Measurements from ENCODE around the gene CDH13. TPM values are rescaled to one million over a fixed set of nuclear protein-coding genes. Genes with fewer than 3 reads are reported as not detected.
A peak's percentile ranks its signal among the peaks of the same experiment; 100 is the strongest.

CDH13 gene
- total RNA-seq, 1 experiment from 2014 or later: not detected

DNA sequence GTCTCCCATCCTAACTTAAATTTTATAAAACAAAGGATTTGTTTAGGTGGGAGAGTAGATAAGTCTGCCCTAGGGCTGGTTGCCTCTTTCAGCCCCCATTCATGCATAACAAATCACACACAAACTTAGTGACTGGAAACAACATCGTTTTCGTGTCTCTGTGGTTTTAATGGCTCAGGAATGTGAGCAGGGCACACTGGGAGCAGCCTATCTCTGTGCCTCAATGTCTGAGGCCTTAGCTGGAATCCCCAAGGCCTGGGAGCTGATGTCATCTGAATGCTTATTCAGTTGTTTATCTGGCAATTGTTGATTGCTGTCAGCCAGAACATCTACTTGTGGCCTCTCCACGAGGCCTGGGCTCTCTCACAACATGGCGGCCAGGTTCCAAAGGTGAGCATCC, 1079.1 kb downstream of the CDH13 start:
- in situ Hi-C loops (cut with HindIII; ENCODE audit: low pct_unique_long_range_greater_than_20kb, low sequenced_read_pairs): no loop called here
- no peak for DNase-seq (ENCODE audit: low read depth, low spot score)

GRCh38 chr16:83706394-83706793, 1079.6 kb downstream of the CDH13 start:
- no peak for DNase-seq (ENCODE audit: low read depth, low spot score)
- in situ Hi-C loops (cut with HindIII; ENCODE audit: low pct_unique_long_range_greater_than_20kb, low sequenced_read_pairs): no loop called here

- in situ Hi-C loops (cut with HindIII; ENCODE audit: low pct_unique_long_range_greater_than_20kb, low sequenced_read_pairs): no loop called here
- no peak for DNase-seq (ENCODE audit: low read depth, low spot score)
Measured at GRCh38 chr16:83711069-83711468, 1084.3 kb downstream of the CDH13 start.

DNA sequence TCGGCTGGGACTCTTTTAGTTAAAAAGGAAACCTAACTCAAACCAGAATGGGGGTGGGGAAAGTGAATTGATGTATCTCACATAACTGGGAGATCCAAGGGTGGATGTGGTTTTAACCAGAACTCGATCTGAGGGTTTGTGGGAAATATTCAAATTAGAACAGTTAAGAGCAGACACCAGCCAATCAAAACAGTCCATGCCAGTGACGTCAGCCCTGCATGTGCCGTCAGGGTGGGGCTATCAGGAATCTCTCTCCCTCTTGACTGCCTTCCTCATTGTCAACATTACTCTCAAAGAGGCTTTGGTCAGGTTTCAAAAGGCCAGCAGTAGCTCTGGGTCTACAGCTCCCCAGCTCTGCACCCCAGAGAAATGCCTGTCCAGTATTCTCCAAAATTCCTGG, 1086.8 kb downstream of the CDH13 start:
- peak; percentile 11 for DNase-seq (ENCODE audit: low read depth, low spot score)
- in situ Hi-C loops (cut with HindIII; ENCODE audit: low pct_unique_long_range_greater_than_20kb, low sequenced_read_pairs): no loop called here

- in situ Hi-C loops (cut with HindIII; ENCODE audit: low pct_unique_long_range_greater_than_20kb, low sequenced_read_pairs): no loop called here
Measured at GRCh38 chr16:83714286-83714685, 1087.5 kb downstream of the CDH13 start.

DNA sequence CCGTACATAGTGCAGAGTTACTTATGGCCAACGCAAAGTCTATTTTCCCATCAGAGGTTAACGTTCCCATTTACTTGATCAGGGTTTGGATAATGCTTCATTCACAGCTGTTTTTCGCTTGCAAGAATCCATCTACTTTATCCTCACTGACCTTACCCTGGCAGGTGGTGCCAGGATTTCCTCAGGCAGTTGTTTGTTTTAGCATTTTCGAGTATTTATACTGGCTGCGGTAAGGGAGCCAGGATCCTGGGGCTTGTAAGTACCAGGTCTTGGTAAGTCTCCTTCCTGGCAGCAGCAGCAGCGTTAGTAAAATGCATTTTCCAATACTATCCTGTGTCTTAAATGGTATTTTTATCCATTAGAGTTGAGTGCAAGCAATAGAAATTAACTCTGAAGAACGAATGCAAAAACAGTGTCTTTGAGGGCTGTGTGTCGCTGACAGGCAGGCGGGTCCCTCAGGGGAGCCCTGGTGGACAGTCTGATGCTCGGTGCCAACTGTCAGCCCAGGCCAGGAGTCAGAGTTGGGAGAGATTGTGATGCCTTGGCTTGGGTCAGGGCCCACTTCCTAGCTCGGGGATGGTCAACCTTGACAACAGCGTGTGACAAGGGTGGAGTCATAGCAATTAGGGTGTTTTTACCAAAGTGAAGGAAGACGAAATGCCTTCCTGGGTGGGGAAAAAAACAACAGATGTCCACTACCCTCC, 1088.6 kb downstream of the CDH13 start:
- in situ Hi-C loops (cut with HindIII; ENCODE audit: low pct_unique_long_range_greater_than_20kb, low sequenced_read_pairs): no loop called here
- no peak for DNase-seq (ENCODE audit: low read depth, low spot score)

More at GRCh38 chr16:83714286-83714685, 1087.5 kb downstream of the CDH13 start:
- peak; percentile 3 for DNase-seq (ENCODE audit: low read depth, low spot score)

GRCh38 chr16:83717308-83717707, 1090.5 kb downstream of the CDH13 start:
- in situ Hi-C loops (cut with HindIII; ENCODE audit: low pct_unique_long_range_greater_than_20kb, low sequenced_read_pairs): no loop called here
- DNase-seq (ENCODE audit: low read depth, low spot score): peak; percentile 12

DNA sequence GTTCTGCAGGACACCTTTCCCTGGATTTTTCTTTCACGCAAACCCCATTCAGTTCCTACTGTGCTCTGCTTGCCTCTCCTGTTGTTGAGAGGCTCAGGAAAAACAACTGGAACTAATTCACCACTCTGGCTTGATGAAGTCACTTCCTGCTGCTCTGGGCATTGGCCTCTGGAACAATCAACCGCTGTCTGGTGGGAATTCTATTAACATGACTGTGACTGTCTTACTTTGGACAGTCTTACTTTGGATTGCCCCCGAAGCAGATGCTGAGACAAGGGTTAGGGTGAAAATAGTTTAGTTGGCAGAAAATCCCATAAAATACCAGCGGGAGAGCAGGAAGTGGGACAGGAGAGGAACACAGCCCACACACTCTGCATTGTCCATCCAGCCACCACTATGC, 1091.0 kb downstream of the CDH13 start:
- peak; percentile 65 for DNase-seq (ENCODE audit: low read depth, low spot score)

DNA sequence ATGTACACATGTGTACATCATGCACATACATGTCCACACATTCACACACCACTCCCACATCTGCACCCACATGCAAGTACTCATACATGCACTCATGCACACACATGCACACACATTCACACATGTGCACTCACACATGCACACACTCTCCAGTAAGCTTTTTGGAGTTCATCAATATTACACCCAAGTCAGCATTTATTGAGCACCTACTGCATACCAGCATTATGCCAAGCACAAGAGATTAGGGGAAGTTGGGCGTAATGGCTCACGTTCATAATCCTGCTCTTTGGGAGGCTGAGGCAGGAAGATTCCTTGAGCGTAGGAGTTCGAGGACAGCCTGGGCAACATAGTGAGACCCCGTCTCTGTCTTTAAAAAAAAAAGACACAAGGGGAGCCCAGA, 1093.4 kb downstream of the CDH13 start:
- in situ Hi-C loops (cut with HindIII; ENCODE audit: low pct_unique_long_range_greater_than_20kb, low sequenced_read_pairs): no loop called here
- DNase-seq (ENCODE audit: low read depth, low spot score): no peak

More for the DNA sequence above, 1091.0 kb downstream of the CDH13 start:
- in situ Hi-C loops (cut with HindIII; ENCODE audit: low pct_unique_long_range_greater_than_20kb, low sequenced_read_pairs): no loop called here

GRCh38 chr16:83720981-83721380, 1094.2 kb downstream of the CDH13 start:
- DNase-seq (ENCODE audit: low read depth, low spot score): no peak
- in situ Hi-C loops (cut with HindIII; ENCODE audit: low pct_unique_long_range_greater_than_20kb, low sequenced_read_pairs): no loop called here

DNA sequence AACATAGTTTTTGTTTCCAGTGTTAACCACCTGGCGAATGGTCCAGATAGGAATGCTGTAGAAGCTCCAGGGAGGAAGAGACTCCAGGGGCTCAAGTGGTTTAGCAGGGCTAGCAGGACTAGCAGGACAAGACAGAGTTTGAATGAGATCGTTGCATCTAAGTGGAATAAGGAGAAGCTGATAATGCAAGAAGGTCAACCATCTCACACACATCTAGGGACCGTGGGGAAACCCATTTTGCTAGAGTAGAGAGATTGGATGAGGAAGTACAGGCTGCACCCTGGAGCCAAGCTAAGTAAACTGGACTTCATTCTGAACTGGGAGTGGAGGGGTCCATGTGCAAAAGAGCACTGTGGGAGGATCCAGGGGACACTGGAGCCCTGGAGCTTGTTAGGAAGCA, 1094.9 kb downstream of the CDH13 start:
- in situ Hi-C loops (cut with HindIII; ENCODE audit: low pct_unique_long_range_greater_than_20kb, low sequenced_read_pairs): no loop called here
- no peak for DNase-seq (ENCODE audit: low read depth, low spot score)

DNA sequence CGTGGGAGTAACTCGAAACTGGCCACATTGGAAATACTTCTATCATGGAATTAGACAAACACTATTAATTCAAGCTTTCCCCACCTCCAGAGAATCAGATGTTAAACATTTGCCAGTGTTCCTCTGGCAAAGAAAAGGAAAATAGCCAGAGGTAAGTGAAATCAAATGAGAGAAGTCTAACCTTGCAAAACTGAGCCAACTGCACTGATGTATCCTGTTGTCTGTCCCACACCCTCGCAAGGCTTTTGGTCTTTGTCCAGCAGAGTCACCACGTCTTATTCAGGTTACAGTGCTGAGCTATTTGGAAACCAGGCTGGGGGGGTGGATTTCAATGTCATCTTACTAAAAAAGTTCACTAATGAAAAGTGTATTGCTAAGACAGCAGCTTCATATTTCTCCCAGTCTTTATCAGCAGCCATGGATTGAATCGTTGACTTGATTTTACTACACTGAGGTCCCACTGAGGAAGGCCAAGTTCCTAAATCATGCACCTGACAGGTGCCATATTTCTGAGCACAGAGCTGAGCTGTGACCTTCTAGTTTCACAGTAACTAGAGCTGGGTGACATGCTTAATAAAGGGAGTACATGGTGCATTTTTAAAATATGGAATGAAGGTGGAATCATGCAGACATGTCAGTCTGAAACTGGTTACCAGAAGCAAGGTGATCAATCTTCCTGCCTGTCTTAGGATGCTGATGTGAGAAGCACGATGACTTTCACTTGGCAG, 1095.9 kb downstream of the CDH13 start:
- no peak for DNase-seq (ENCODE audit: low read depth, low spot score)
- in situ Hi-C loops (cut with HindIII; ENCODE audit: low pct_unique_long_range_greater_than_20kb, low sequenced_read_pairs): no loop called here

DNA sequence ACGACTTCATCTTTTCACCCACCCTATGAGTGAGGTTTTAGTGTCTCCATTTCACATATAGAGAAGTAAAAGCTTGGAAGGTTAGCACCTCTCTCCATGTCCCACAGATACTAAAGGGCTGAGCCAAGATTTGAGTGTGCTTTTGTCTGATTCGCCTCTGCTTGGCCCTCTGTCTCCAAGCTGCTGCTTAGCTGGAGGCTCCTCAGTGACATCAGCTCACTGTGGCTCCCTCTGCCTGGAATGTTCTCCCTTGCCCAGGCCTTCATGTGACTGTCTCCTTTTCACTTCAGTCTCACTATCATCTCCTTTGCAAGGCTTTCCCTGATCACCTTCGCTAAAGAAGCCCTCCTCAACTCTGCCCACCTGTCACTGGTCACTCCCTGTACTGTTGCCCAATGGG, 1096.5 kb downstream of the CDH13 start:
- DNase-seq (ENCODE audit: low read depth, low spot score): no peak
- in situ Hi-C loops (cut with HindIII; ENCODE audit: low pct_unique_long_range_greater_than_20kb, low sequenced_read_pairs): no loop called here

DNA sequence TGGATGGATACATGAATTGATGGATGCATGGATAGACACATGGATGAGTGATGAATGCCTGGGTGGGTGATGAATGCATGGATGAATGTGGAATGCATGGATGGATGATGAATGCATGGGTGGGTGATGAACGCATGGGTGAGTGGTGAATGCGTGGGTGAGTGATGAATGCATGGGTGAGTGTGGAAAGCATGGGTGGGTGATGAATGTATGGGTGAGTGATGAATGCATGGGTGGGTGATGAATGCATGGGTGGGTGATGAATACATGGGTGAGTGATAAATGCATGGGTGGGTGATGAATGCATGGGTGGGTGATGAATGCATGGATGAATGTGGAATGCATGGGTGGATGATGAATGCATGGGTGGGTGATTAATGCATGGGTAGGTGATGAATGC, 1097.1 kb downstream of the CDH13 start:
- in situ Hi-C loops (cut with HindIII; ENCODE audit: low pct_unique_long_range_greater_than_20kb, low sequenced_read_pairs): no loop called here
- DNase-seq (ENCODE audit: low read depth, low spot score): no peak

GRCh38 chr16:83724585-83724984, 1097.8 kb downstream of the CDH13 start:
- in situ Hi-C loops (cut with HindIII; ENCODE audit: low pct_unique_long_range_greater_than_20kb, low sequenced_read_pairs): no loop called here
- no peak for DNase-seq (ENCODE audit: low read depth, low spot score)

- no peak for DNase-seq (ENCODE audit: low read depth, low spot score)
- in situ Hi-C loops (cut with HindIII; ENCODE audit: low pct_unique_long_range_greater_than_20kb, low sequenced_read_pairs): no loop called here
Measured at GRCh38 chr16:83725313-83725712, 1098.5 kb downstream of the CDH13 start.

DNA sequence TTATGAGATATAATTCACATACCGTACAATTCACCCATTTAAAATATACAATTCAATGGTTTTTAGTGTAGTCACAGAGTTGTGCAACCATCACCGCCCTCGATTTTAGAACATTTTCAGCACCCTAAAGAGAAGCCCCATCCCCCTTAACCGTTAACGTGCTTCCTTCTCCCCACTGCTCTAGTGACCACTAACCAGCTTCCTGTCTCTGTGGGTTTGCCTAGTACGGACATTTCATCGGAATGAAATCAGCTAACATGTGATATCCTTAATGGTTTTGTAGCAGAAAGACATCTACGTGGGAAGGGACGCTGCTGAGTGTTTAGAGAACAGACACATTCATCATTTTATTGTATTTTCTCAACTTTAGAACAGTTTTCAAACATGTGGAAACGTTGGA, 1100.2 kb downstream of the CDH13 start:
- peak; percentile 18 for DNase-seq (ENCODE audit: low read depth, low spot score)

GRCh38 chr16:83727751-83728352, 1101.1 kb downstream of the CDH13 start:
- DNase-seq (ENCODE audit: low read depth, low spot score): no peak
- in situ Hi-C loops (cut with HindIII; ENCODE audit: low pct_unique_long_range_greater_than_20kb, low sequenced_read_pairs): no loop called here

More for the DNA sequence above, 1100.2 kb downstream of the CDH13 start:
- in situ Hi-C loops (cut with HindIII; ENCODE audit: low pct_unique_long_range_greater_than_20kb, low sequenced_read_pairs): no loop called here

- in situ Hi-C loops (cut with HindIII; ENCODE audit: low pct_unique_long_range_greater_than_20kb, low sequenced_read_pairs): no loop called here
- DNase-seq (ENCODE audit: low read depth, low spot score): no peak
Measured at GRCh38 chr16:83728492-83728891, 1101.7 kb downstream of the CDH13 start.
